ENCODE results near the gene FERMT3.

Gene FERMT3

GRCh38 chr11:64268893-64269539, 62.5 kb downstream of the FERMT3 start:
- ChIA-PET POLR2A (interaction anchor here (0.8 to 2.2 kb wide), 6 partner anchors 10 to 63 kb away, joined by 4 to 8 read pairs (median 6); partner anchors contain the start of genes BAD, FERMT3 and FKBP2), CTCF (interaction anchor here (0.7 to 15.3 kb wide), 8 partner anchors 13 to 64 kb away, joined by 3 to 164 read pairs (median 4); partner anchors contain the start of genes CATSPERZ, ESRRA, FERMT3 and NUDT22)
- peak; percentile 52 for DNase-seq (ENCODE audit: extremely low spot score)
- TF ChIP-seq, protein P1, sequence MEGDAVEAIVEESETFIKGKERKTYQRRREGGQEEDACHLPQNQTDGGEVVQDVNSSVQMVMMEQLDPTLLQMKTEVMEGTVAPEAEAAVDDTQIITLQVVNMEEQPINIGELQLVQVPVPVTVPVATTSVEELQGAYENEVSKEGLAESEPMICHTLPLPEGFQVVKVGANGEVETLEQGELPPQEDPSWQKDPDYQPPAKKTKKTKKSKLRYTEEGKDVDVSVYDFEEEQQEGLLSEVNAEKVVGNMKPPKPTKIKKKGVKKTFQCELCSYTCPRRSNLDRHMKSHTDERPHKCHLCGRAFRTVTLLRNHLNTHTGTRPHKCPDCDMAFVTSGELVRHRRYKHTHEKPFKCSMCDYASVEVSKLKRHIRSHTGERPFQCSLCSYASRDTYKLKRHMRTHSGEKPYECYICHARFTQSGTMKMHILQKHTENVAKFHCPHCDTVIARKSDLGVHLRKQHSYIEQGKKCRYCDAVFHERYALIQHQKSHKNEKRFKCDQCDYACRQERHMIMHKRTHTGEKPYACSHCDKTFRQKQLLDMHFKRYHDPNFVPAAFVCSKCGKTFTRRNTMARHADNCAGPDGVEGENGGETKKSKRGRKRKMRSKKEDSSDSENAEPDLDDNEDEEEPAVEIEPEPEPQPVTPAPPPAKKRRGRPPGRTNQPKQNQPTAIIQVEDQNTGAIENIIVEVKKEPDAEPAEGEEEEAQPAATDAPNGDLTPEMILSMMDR (IDR thresholded peaks at IDR 0.05; ENCODE audit: control extremely low read depth, extremely low read depth, low read depth, missing control alignments) = no peak

DNA sequence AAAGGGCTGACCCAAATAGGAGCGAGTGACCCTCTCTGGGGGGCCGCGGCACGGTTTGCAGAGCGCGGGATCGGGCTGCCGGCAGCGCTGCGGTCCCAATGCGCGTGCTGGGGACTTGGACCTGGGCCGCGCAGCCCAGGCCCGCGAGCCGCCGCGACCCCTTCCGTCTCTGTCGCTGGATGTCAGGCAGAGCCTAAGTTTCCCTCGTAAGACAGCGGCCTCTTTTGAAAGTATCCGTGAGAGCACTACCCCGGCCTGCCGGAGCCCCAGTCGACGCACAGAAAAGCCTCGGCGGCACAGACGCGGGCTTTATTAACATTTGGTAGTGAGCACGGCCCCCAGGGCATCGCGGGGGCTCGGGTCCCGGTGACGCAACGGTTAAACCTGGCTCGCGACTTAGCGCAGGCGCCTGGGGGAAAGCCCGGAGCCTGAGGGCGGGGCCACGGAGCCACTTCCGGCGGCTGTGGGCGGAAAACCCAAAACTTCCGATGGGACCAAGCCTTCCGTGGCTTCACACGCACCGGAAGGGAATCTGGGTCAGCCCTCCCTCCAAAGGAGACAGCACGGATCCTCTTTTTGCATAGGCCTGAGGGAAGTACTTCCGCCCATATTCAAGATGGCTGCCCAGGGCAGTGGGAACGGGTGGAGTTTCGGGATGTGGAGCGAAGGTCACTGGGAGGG, 63.2 kb downstream of the FERMT3 start:
- TF ChIP-seq, protein P1 (IDR thresholded peaks at IDR 0.05; ENCODE audit: control extremely low read depth, extremely low read depth, low read depth, missing control alignments) = no peak
- peak; percentile 91 for DNase-seq (ENCODE audit: extremely low spot score)
- ChIA-PET POLR2A (interaction anchor here (0.9 to 2.2 kb wide), 6 partner anchors 15 to 63 kb away, joined by 4 to 8 read pairs (median 6); partner anchors contain the start of genes BAD, FERMT3, FKBP2 and PRDX5), CTCF (interaction anchor here (0.6 to 15.3 kb wide), 6 partner anchors 19 to 65 kb away, joined by 3 to 164 read pairs (median 14); partner anchors contain the start of genes CATSPERZ, ESRRA, FERMT3 and NUDT22)
